Stimulated activated CD8-positive, alpha-beta memory T cell treated with anti-CD3 and anti-CD28 coated beads, Interleukin-15, amount 100 ng/mL, for 24 hours (primary cell): Measurements from ENCODE around the gene KCNN4.
"Not testable (repeated sequence)": the region's sequence is repeated elsewhere in the genome, so short reads cannot be mapped to it uniquely, and the experiment has no call there.

Experiments used
- DNase-seq: peaks from one replicate; pipeline ENCODE4 v3.0.0-alpha.2; 2020; ENCODE audit warnings: low read depth

The KCNN4 gene

GRCh38 chr19:43780706-43781525 is at the start of gene KCNN4:
TSS of gene KCNN4 (minus strand) at chr19:43780973. CDS start at chr19:43780861, 112 bp downstream.
- DNase-seq = peak; percentile 37

GRCh38 chr19:43826787-43827754 is 46.3 kb upstream of the KCNN4 start, which contains the start of gene ZNF283:
TSS of gene ZNF283 (plus strand) at chr19:43827321. CDS start at chr19:43833505, 6,184 bp downstream.
- DNase-seq = peak; percentile 43

DNA sequence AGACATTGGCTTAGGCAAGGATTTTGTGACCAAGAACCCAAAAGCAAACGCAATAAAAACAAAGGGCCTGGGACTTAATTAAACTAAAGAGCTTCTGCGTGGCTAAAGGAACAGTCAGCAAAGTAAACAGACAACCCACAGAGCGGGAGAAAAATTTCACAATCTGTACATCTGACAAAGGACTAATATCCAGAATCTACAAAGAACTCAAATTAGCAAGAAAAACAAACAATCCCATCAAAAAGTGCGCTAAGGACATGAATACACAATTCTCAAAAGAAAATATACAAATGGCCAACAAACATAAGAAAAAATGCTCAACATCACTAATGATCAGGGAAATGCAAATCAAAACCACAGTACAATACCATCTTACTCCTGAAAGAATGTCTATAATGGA is 43.8 kb upstream of the KCNN4 start:
- not testable (repeated sequence) for DNase-seq

GRCh38 chr19:43823856-43824255 is 43.1 kb upstream of the KCNN4 start:
- DNase-seq = not testable (repeated sequence)

DNA sequence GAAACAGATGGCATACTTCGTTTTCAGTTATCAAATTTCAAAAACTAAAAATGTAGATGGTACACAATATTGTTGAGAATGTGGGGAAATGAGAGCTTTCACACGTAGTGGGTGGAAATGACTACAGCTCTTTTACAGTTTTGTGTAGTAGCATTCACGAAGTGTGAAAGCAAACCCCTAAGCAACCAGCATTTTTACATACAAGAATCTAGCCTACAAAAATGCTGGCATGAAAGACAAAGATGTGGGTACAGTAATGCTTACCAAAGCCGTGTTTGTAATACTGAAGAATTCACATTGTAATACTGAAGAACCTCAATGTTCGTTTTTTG is 40.1 kb upstream of the KCNN4 start:
- DNase-seq = no peak

DNA sequence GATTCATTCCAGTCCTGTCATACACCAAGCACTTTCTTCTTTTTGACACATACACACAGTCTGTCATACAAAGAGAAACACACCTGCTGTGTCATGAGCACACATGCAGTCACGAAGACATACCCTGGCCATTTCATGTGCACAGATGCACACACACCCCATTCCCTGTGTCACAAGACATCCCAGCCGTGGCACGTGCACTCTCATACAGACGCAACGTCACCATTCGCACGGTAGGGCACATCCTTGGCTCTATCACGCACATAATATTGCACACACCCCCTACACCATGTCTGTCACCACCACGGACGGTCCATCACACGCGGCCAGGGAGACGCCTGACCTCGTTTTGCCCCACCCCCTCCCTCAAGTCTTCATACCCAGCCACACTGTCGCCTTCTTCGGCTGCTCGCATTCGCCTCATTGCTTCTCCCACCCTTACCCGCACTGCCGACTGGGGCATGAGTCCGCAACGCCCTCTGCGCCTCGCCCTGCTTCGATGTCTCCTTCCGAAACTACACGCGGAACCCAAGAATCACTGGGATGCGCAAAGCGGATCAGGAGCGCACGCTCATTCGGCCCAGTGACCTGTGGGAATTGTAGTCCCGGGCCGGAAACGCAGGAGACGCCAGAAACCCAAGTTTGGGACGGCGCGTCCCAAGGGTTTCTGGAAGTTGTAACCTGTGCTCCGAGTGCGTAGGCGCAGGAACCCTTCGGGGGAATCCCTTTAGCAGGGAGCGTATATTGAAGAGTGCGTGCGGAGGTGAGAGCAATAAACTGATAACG is 39.5 kb upstream of the KCNN4 start:
- no peak for DNase-seq

GRCh38 chr19:43818500-43818899 is 37.7 kb upstream of the KCNN4 start:
- DNase-seq = no peak

DNA sequence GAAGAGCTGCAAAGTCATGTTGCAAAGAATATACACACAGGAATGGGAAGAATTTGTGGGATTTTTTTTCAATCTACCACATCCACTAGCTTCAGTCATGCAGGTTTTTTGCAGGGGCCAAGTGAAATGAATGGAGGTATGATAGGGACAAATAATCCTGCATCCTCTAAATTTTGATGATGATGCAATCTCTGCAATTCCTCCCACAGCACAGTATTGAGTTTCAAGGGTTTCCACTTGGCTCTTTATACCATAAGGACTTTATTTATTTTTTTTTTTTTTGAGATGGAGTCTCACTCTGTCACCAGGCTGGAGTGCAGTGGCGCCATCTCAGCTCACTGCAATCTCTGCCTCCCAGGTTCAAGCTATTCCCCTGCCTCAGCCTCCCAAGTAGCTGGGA is 36.7 kb upstream of the KCNN4 start:
- not testable (repeated sequence) for DNase-seq

DNA sequence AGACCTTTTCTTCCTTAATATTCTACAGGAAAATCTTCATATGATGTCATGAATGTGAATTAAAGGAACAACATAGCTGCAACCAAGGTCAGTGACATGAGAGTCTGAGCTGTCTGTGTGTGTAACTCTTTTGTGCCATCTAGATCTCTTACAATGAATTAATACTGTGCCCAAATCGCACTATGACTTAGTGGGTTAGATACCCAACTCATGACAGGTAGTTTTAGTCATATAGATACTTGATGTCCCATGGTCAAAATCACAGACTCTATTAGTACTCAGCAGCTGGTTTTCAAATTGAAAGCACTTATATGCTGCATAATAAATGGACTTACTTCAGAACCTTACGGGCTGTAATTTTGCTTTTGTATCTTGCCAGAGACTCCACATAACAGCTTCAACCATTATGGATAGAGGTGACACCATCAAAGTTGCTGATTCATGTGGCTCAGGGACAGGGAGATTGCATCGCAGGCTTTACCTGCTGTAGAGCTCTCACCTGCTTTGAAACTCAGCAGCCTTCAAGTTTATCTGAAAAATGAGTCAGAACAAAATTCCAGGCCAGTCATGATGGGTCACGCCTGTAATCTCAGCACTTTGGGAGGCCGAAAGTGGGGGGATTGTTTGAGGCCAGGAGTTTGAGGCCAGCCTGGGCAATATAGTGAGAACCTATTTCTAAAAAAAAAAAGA is 34.0 kb upstream of the KCNN4 start:
- DNase-seq = no peak

DNA sequence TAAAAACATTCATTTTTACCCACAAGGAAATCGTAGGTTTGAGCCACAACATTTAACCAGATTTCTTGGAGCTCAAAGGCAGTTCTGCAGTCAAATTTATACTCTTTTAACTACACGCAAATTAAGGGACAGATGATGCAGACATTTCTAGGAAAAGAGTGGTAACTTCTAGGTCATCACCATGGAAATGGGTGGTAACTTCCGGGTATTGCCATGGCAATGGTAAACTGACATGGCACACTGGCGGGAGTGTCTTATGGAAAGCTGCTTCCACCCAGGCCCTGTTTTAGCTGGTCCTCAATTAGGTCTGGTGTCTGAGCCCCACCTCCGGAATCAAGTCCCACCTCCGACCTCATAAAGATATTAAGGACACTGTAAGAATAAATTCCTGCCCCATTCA is 31.9 kb upstream of the KCNN4 start:
- no peak for DNase-seq

- no peak for DNase-seq
Observed at GRCh38 chr19:43812259-43812658, 31.5 kb upstream of the KCNN4 start.

- no peak for DNase-seq
Observed at GRCh38 chr19:43811837-43812236, 31.1 kb upstream of the KCNN4 start.

GRCh38 chr19:43809762-43810696 is 29.3 kb upstream of the KCNN4 start:
- no peak for DNase-seq

- no peak for DNase-seq
Observed at GRCh38 chr19:43807651-43808050, 26.9 kb upstream of the KCNN4 start.

- DNase-seq = no peak
Observed at GRCh38 chr19:43806848-43807247, 26.1 kb upstream of the KCNN4 start.

- DNase-seq = not testable (repeated sequence)
Observed at GRCh38 chr19:43806401-43806800, 25.6 kb upstream of the KCNN4 start.

GRCh38 chr19:43804432-43804831 is 23.7 kb upstream of the KCNN4 start:
- no peak for DNase-seq

DNA sequence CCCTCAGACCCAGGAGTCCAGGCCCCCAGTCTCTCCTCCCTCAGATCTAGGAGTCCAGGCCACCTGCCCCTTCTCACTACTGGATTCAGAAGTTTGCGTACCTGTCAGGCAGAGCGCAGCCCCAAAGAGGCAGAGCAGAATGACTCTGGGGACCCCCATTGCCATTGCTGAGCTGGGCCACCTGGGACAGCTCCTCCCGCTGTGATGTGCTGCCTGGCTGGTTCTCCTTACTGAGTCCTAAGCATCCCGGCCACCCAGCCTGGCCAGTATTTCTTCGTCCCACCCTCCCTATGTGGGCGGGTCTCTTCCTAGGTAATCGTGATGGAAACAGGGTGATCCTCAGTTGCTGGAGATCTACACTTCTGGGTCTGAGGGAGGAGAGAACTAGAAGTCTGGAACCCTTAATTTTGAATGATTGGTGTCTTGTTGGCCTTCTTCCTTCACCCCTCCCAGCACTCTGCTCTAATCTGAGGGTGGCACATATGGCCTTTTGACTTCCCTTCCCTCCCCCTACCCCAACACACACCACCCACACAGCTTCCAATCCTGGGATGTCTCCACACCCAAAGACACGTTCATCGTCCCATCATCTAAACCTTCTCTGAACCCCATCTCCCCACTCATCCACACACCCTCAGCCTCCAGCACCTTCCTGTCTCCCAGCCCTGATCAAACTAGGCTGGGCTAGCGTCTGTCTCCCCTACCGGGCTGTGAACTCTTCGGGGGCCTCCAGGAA is 21.6 kb upstream of the KCNN4 start, which contains the start of gene LYPD5:
TSS of gene LYPD5 (minus strand) at position 232 of the 736 bp plus-strand sequence. CDS start at position 165, 67 bp downstream.
- DNase-seq = no peak

DNA sequence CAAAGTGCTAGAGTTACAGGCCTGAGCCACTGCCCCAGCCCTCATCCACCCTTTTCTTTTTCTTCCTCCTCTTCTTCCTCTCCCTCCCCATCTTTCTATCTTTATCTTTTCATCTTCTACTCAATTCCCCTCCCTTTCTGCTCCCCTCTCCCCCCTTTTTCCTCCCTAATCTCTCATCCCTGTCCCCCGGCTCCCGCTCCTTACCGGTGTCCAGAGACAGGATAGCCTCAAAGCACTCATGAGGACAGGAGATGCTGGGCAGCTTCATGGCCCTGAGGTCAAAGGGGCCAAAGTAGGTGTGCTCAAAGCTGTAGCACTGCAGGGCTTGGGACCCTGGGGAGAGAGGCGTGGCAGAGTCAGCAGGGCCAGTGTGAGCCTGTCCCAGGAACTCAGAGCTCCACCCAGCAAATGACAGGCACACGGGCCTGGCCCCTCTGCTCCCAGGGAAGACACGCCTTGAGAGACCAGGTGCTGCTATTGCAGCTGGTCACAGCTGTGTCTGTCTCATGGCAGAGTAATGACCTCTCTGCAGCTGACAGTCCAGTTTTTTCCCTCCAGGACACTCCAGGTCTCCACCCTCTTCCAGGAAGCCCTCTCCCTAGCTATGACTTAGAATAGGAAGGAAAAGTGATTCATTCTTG is 18.8 kb upstream of the KCNN4 start:
- no peak for DNase-seq
